CD4-positive, CD25-positive, alpha-beta regulatory T cell (primary cell): Measurements from ENCODE around the gene AHCYL1. TPM values are rescaled to one million over a fixed set of nuclear protein-coding genes. Genes with fewer than 3 reads are reported as not detected.

Experiments used
- ATAC-seq, 2 donors: fragments of 150-1000 bp; cut with Tn5 transposase; one replicate each; pipeline ENCODE4 v1.10.0; 2021; ENCODE audit warnings: low read depth in 2 of 2, moderate number of reproducible peaks in 2 of 2, moderate library complexity in 1 of 2
- DNase-seq, 3 donors: peaks; one replicate each; pipeline versions ENCODE4 v3.0.0 to v3.0.0-alpha.2; 2012 to 2022; ENCODE audit warnings: mixed read lengths in 1 of 3
- H3K27ac ChIP-seq: one replicate; pipeline ENCODE4 v1.7.0; 2013; ENCODE audit warnings: mild to moderate bottlenecking, low read length; ENCODE audit not compliant: insufficient read depth, poor library complexity, severe bottlenecking
- H3K27me3 ChIP-seq: one replicate; pipeline ENCODE4 v1.7.0; 2013; ENCODE audit warnings: low read length; ENCODE audit not compliant: control insufficient read depth, insufficient read depth
- H3K36me3 ChIP-seq: one replicate; pipeline ENCODE4 v1.7.0; 2013; ENCODE audit warnings: mild to moderate bottlenecking, low read length, moderate library complexity; ENCODE audit not compliant: control insufficient read depth, insufficient read depth
- H3K4me1 ChIP-seq: 2 replicates; pipeline ENCODE4 v1.7.0; 2013; ENCODE audit warnings: mild to moderate bottlenecking, low read length; ENCODE audit not compliant: insufficient read depth, control insufficient read depth, poor library complexity, severe bottlenecking
- H3K4me3 ChIP-seq: one replicate; pipeline ENCODE4 v1.7.0; 2013; ENCODE audit warnings: low read depth, mild to moderate bottlenecking, low read length, moderate library complexity
- H3K9me3 ChIP-seq, 2 experiments: 1 replicate in 1 of 2; 2 replicates in 1 of 2; pipeline ENCODE4 v1.7.0; 2013; ENCODE audit warnings: low read length in 2 of 2, mild to moderate bottlenecking in 1 of 2, moderate library complexity in 1 of 2; ENCODE audit not compliant: control insufficient read depth in 2 of 2
- H3K27ac Mint-ChIP-seq, 3 donors: one replicate each; pipeline ENCODE4 v1.8.0; 2020 to 2022; ENCODE audit warnings: mild to moderate bottlenecking in 3 of 3, mixed read lengths in 3 of 3, moderate library complexity in 2 of 3
- H3K27me3 Mint-ChIP-seq: one replicate; pipeline ENCODE4 v1.8.0; 2022; ENCODE audit warnings: mild to moderate bottlenecking, mixed read lengths
- H3K36me3 Mint-ChIP-seq: one replicate; pipeline ENCODE4 v1.8.0; 2020; ENCODE audit warnings: mixed read lengths
- H3K4me1 Mint-ChIP-seq, 4 donors: one replicate each; pipeline ENCODE4 v1.8.0; 2020 to 2022; ENCODE audit warnings: mixed read lengths in 4 of 4, mild to moderate bottlenecking in 1 of 4
- H3K4me3 Mint-ChIP-seq, 4 donors: one replicate each; pipeline ENCODE4 v1.8.0; 2020 to 2022; ENCODE audit warnings: mild to moderate bottlenecking in 4 of 4, mixed read lengths in 4 of 4, moderate library complexity in 3 of 4
- H3K9me3 Mint-ChIP-seq, 7 donors: one replicate each; pipeline ENCODE4 v1.8.0; 2020 to 2022; ENCODE audit warnings: mixed read lengths in 7 of 7, mild to moderate bottlenecking in 3 of 7, moderate library complexity in 2 of 7
- polyA plus RNA-seq, 4 donors: library from polyadenylated mRNA; unstranded; fragments of 300-500 nt; fragmentation: Illumina TruSeq; gene quantifications; one replicate each; pipeline ENCODE4 v1.2.3, GENCODE V29; 2021
- total RNA-seq: library from RNA; stranded (reverse); gene quantifications from one replicate; pipeline ENCODE4 v1.2.3, GENCODE V29; 2022

The AHCYL1 gene
- total and polyA plus RNA-seq, 5 donors from 2014 or later: 27.8 to 49.3 (median 45.9) TPM

DNA sequence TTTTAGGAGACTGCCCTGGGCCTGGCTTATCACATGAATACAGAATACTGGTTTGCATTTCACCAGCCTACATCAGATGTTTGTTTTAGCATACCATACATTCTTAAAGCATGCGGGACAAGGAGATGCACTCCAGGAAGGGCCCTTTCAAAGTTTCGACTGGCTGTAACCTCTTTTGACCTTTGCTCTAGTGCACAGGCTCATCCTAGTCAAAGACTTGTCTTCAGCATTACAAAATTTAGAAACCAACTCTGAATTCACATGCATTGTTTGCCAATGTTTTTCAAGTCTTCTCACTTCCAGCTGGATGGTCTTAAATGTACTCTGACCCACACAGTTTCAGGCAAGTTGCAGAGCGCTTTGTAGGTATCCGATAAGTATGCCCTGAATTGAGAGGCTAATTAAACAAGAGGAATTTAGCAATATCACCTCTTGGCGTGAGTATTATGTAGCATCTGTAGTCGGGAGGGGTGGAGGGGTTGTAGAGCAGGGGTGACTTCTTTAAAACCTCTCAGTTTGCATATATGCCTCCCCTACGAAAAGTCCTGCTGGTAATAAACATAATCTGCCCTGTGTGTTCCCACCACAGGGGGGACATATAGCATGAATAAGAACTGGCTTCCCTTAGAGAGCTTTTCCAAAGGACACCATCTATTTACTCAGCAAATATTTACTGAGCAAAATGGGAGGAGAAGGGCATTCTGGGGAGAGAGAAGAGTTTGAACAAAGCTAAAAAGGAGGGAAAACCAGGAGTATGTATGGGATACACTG, 24.4 kb upstream of the AHCYL1 start:
- Mint-ChIP-seq H3K4me3 (no peak overlapping the region), H3K9me3 (peaks cover 0 to 3% (median 0%) of the 10 kb centered on the region in 7 donors), H3K36me3 (no peaks in the 10 kb centered on the region), H3K27ac (no peak overlapping the region), H3K4me1 (no peaks in the 10 kb centered on the region), H3K27me3 (peaks cover 7% of the 10 kb centered on the region)
- DNase-seq (no peak), ATAC-seq (no peak)
- no peak overlapping the region for H3K4me3 ChIP-seq
- no peaks in the 10 kb centered on the region for H3K9me3 ChIP-seq
- peaks cover 2% of the 10 kb centered on the region for H3K27me3 ChIP-seq
- H3K36me3 ChIP-seq: no peaks in the 10 kb centered on the region
- no peak overlapping the region for H3K27ac ChIP-seq
- H3K4me1 ChIP-seq: no peaks in the 10 kb centered on the region

DNA sequence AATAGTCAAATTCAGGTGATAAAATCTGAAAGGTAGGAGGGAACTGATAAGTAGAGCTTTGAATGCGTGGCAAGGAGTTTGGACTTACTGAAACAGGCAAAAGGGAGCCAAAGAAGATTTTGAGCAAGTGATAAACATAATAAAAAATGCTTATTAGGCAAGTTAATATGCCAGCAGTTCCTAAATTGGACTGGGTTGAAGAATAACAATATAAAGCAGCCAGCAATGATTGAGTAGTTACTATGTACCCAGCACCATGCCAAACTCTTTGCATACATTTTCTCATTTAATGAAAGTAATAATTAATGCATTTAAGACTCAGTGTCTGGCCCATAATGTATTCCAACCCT, 23.8 kb upstream of the AHCYL1 start:
- H3K4me1 Mint-ChIP-seq: no peaks in the 10 kb centered on the region
- H3K27ac Mint-ChIP-seq: no peak overlapping the region
- no peak overlapping the region for H3K27ac ChIP-seq
- peaks cover 13% of the 10 kb centered on the region for H3K27me3 Mint-ChIP-seq
- no peaks in the 10 kb centered on the region for H3K4me1 ChIP-seq
- H3K4me3 Mint-ChIP-seq: no peak overlapping the region
- DNase-seq: no peak
- no peaks in the 10 kb centered on the region for H3K9me3 ChIP-seq
- no peak for ATAC-seq
- no peaks in the 10 kb centered on the region for H3K36me3 Mint-ChIP-seq
- peaks cover 2% of the 10 kb centered on the region for H3K27me3 ChIP-seq
- H3K4me3 ChIP-seq: no peak overlapping the region
- H3K36me3 ChIP-seq: no peaks in the 10 kb centered on the region
- H3K9me3 Mint-ChIP-seq: peaks cover 0 to 7% (median 0%) of the 10 kb centered on the region in 7 donors

DNA sequence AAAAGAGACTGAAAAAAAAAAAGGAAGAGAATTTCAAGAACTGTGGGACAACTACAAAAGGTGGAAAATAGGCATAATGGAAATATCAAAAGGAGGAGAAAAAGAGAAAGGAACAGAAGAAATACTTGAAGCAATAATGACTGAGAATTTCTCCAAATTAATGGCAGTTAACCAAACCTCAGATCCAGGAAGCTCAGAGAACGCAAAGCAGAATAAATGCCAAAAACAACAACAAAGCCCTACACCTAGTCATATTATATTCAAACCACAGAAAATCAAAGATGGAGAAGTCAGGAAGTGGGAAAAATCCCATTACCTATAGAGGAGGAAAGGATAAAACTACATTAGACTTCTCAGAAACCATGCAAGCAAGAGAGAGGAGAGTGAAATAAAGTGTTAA, 20.7 kb upstream of the AHCYL1 start:
- Mint-ChIP-seq H3K9me3 (peaks cover 0 to 7% (median 0%) of the 10 kb centered on the region in 7 donors), H3K27me3 (peaks cover 30% of the 10 kb centered on the region), H3K4me3 (no peak overlapping the region), H3K36me3 (no peaks in the 10 kb centered on the region), H3K4me1 (no peaks in the 10 kb centered on the region), H3K27ac (no peak overlapping the region)
- Histone ChIP-seq H3K9me3 (no peaks in the 10 kb centered on the region), H3K36me3 (no peaks in the 10 kb centered on the region), H3K27ac (no peak overlapping the region), H3K4me3 (no peak overlapping the region), H3K4me1 (no peaks in the 10 kb centered on the region), H3K27me3 (peaks cover 2% of the 10 kb centered on the region)
- ATAC-seq (no peak), DNase-seq (no peak)

DNA sequence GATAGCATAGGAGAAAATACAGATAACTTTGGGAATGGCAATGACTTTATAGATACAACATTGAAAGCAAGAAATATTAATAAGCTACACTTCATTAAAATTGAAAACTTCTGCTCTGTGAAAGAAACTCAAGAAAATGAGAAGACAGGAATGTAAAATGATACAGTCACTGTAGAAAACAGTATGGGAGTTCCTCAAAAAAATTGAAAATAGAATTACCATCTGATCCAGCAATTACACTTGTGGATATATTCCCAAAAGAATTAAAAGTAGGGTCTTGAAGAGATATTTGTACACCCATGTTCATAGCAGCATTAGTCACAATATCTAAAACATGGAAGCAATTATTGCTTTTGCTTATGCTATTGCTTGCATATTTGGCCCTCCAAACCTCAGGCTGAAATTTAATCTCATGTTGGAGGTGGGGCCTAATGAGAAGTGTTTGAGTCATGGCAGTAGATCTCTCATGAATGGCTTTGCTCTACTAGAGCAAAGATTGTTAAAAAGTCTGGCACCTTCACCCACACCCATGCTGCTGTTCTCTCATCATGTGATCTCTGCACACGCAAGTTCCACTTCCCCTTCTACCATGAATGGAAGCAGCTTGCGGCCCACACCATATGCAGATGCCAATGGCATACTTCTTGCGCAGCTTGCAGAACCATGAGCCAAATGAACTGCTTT, 15.3 kb upstream of the AHCYL1 start:
- Mint-ChIP-seq H3K36me3 (no peaks in the 10 kb centered on the region), H3K9me3 (peaks cover 0 to 7% (median 0%) of the 10 kb centered on the region in 7 donors)
- H3K4me1 ChIP-seq: no peaks in the 10 kb centered on the region

DNA sequence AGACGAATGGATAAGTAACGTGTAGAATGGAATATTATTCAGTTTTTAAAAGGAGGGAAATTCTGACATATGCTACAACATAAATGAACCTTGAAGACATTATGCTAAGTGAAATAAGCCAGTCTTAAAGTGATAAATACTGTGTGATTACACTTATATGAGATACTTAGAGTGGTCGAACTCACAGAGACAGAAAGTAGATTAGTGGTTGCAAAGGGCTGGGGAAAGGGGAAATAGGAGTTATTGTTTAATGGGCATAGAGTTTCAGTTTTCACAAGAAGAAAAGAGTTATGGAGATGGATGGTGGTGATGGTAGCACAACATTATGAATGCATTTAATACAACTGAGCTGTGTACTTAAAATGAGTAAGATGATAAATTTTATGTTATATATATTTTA, 14.7 kb upstream of the AHCYL1 start:
- H3K4me3 ChIP-seq: no peak overlapping the region
- ATAC-seq: no peak
- Mint-ChIP-seq H3K4me3 (no peak overlapping the region), H3K4me1 (peaks cover 0 to 8% (median 0%) of the 10 kb centered on the region in 4 donors), H3K36me3 (no peaks in the 10 kb centered on the region), H3K27me3 (peaks cover 56% of the 10 kb centered on the region), H3K9me3 (peaks cover 0 to 7% (median 0%) of the 10 kb centered on the region in 7 donors), H3K27ac (peak overlapping the region in 1 of 3 donors; percentile 2)
- no peaks in the 10 kb centered on the region for H3K9me3 ChIP-seq
- DNase-seq: no peak
- no peaks in the 10 kb centered on the region for H3K4me1 ChIP-seq
- H3K27ac ChIP-seq: no peak overlapping the region
- peaks cover 5% of the 10 kb centered on the region for H3K27me3 ChIP-seq
- no peaks in the 10 kb centered on the region for H3K36me3 ChIP-seq

More for the DNA sequence above, 15.3 kb upstream of the AHCYL1 start:
- H3K9me3 ChIP-seq: no peaks in the 10 kb centered on the region
- no peaks in the 10 kb centered on the region for H3K36me3 ChIP-seq
- H3K4me3 ChIP-seq: no peak overlapping the region
- H3K4me3 Mint-ChIP-seq: no peak overlapping the region
- no peak overlapping the region for H3K27ac ChIP-seq
- H3K27me3 Mint-ChIP-seq: peaks cover 56% of the 10 kb centered on the region
- no peak overlapping the region for H3K27ac Mint-ChIP-seq
- DNase-seq (no peak), ATAC-seq (no peak)
- H3K4me1 Mint-ChIP-seq: peaks cover 0 to 8% (median 0%) of the 10 kb centered on the region in 4 donors
- peaks cover 5% of the 10 kb centered on the region for H3K27me3 ChIP-seq

DNA sequence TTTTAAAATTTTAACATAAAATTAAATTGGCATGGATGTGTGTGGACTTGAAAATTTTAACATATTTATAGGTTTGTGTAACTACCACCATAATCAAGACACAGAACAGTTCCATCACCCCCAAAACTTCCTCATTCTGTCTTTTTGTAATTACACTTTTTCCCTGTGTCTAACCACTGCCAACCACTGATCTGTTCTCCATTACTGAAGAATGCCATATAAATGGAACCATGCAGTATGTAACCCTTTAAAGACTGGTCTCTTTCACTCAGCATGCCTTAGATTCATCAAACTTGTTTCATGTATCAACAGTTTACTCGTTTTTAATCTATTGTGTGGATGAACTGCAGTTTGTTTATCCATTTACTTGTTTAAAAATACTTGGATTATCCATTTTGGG, 13.0 kb upstream of the AHCYL1 start:
- no peaks in the 10 kb centered on the region for H3K4me1 ChIP-seq
- H3K27me3 ChIP-seq: peaks cover 5% of the 10 kb centered on the region
- H3K36me3 ChIP-seq: no peaks in the 10 kb centered on the region
- no peak for ATAC-seq
- no peaks in the 10 kb centered on the region for H3K9me3 ChIP-seq
- Mint-ChIP-seq H3K9me3 (no peaks in the 10 kb centered on the region), H3K27me3 (peaks cover 46% of the 10 kb centered on the region), H3K4me3 (no peak overlapping the region), H3K4me1 (peaks cover 0 to 8% (median 0%) of the 10 kb centered on the region in 4 donors), H3K27ac (no peak overlapping the region), H3K36me3 (no peaks in the 10 kb centered on the region)
- H3K4me3 ChIP-seq: no peak overlapping the region
- H3K27ac ChIP-seq: no peak overlapping the region
- DNase-seq: no peak

DNA sequence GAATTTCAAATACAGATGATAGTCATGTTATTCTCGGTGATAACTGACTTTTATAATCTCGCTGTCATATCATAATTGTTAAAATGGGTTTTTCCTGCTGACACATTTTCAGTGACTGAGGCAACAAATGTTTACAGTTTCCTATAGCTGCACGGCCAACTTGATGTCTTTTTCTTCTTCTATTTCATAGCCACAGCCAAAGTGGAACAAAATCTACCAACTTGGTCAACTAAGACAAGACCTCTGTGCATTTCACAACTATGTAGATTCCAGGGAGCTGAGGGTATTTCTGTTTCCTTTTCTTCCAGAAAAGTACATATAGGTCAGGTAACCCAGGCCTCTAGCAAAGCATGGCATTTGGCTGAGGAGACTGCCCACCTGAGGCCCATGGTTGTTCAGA, 10.4 kb upstream of the AHCYL1 start:
- Histone ChIP-seq H3K36me3 (no peaks in the 10 kb centered on the region), H3K4me1 (no peaks in the 10 kb centered on the region), H3K9me3 (no peaks in the 10 kb centered on the region), H3K4me3 (no peak overlapping the region), H3K27ac (no peak overlapping the region), H3K27me3 (peaks cover 5% of the 10 kb centered on the region)
- H3K27ac Mint-ChIP-seq: no peak overlapping the region
- no peaks in the 10 kb centered on the region for H3K9me3 Mint-ChIP-seq
- no peak for DNase-seq
- peaks cover 0 to 8% (median 0%) of the 10 kb centered on the region in 4 donors for H3K4me1 Mint-ChIP-seq
- ATAC-seq: no peak
- H3K36me3 Mint-ChIP-seq: no peaks in the 10 kb centered on the region
- H3K4me3 Mint-ChIP-seq: no peak overlapping the region
- peaks cover 35% of the 10 kb centered on the region for H3K27me3 Mint-ChIP-seq
